HG02870 (cell line): Measurements from ENCODE around the gene SMAD5.

Experiments used
- ATAC-seq: cut with Tn5 transposase; IDR thresholded peaks from one replicate; pipeline ENCODE4 v1.9.1; 2021; ENCODE audit warnings: mild to moderate bottlenecking, moderate library complexity; ENCODE audit not compliant: unreplicated experiment

SMAD5 gene

GRCh38 chr5:136132557-136133221, at the start of gene SMAD5:
Gene SMAD5 (plus strand): TSS chr5:136132845. CDS start chr5:136153761, 20,916 bp downstream.
- ATAC-seq: peak; percentile 84

GRCh38 chr5:136084698-136085097, 47.9 kb upstream of the SMAD5 start:
- no peak for ATAC-seq

- ATAC-seq: no peak
Observed at GRCh38 chr5:136086783-136087566, 45.7 kb upstream of the SMAD5 start.

GRCh38 chr5:136087961-136088871, 44.4 kb upstream of the SMAD5 start:
- ATAC-seq: no peak

GRCh38 chr5:136089791-136090190, 42.9 kb upstream of the SMAD5 start:
- ATAC-seq: no peak

- ATAC-seq: no peak
Observed at GRCh38 chr5:136090319-136090718, 42.3 kb upstream of the SMAD5 start.

GRCh38 chr5:136094189-136094912, 38.3 kb upstream of the SMAD5 start:
- no peak for ATAC-seq

GRCh38 chr5:136094913-136095641, 37.6 kb upstream of the SMAD5 start:
- no peak for ATAC-seq

- ATAC-seq: no peak
Observed at GRCh38 chr5:136098176-136098575, 34.5 kb upstream of the SMAD5 start.

GRCh38 chr5:136099870-136100269, 32.8 kb upstream of the SMAD5 start:
- ATAC-seq: peak; percentile 47

GRCh38 chr5:136101884-136102283, 30.8 kb upstream of the SMAD5 start:
- no peak for ATAC-seq

GRCh38 chr5:136103118-136103517, 29.5 kb upstream of the SMAD5 start:
- no peak for ATAC-seq

- no peak for ATAC-seq
Observed at GRCh38 chr5:136104306-136104965, 28.2 kb upstream of the SMAD5 start.

GRCh38 chr5:136106351-136107031, 26.2 kb upstream of the SMAD5 start:
- ATAC-seq: no peak

GRCh38 chr5:136108180-136108611, 24.4 kb upstream of the SMAD5 start:
- ATAC-seq: peak; percentile 67

GRCh38 chr5:136108766-136109165, 23.9 kb upstream of the SMAD5 start:
- ATAC-seq: no peak

- no peak for ATAC-seq
Observed at GRCh38 chr5:136109453-136110135, 23.1 kb upstream of the SMAD5 start.

GRCh38 chr5:136113606-136114005, 19.0 kb upstream of the SMAD5 start:
- no peak for ATAC-seq
